HG02610 (cell line): Measurements from ENCODE around the gene LHX3.

Experiments used
- ATAC-seq: cut with Tn5 transposase; IDR thresholded peaks from one replicate; pipeline ENCODE4 v1.9.1; 2021; ENCODE audit warnings: mild to moderate bottlenecking, moderate library complexity; ENCODE audit not compliant: unreplicated experiment

Gene LHX3

DNA sequence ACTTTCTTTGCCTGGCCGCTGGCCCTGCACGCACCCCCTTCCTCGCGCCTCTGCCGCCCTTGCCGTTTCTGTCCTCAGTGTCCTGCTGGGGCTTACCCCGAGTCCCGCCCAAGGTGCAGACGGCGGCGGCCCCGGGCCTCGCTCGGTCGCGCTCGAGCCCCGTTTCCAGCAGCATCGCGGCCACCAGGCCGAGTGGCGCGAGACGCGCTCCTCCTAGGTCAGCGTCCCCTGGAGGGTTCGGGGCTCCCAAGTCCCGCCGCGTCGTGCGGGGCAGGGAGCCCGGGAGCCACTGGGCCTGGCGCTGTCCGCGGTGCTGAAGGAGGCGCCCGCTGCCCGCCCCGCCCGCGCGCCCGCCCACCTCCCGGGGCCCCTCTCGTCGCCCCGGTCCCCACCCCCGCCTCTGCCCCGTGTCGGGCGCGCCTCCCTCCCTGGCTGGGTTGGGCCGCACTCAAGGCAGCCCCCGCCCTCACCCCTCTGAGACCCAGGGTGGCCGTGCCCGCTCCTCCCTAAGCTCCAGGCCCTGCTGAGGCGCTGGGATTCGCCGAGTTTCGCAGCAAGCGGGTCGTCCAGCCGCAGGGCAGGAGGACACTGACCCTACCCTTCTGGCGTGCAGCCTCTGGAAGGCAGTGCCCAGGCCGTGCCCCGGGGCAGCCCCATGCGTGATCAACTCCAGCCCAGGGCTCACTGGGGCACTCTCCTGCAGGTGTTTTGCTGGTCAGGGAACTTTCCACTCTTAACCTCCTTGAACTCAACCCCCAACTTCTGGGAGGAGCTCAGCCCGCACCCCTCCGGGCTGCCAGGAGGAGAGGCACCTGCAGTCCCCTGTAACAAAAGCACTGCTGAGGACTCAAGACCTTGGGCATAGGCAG lies at the start of gene LHX3:
Gene LHX3, minus strand, starts transcription at position 291 of the 869 bp plus-strand sequence. Its CDS starts 116 bp downstream, at position 175.
- no peak for ATAC-seq

- no peak for ATAC-seq
Measured at GRCh38 chr9:136253246-136254130, 48.6 kb upstream of the LHX3 start.

- ATAC-seq = no peak
Measured at GRCh38 chr9:136252846-136253245, 47.9 kb upstream of the LHX3 start.

DNA sequence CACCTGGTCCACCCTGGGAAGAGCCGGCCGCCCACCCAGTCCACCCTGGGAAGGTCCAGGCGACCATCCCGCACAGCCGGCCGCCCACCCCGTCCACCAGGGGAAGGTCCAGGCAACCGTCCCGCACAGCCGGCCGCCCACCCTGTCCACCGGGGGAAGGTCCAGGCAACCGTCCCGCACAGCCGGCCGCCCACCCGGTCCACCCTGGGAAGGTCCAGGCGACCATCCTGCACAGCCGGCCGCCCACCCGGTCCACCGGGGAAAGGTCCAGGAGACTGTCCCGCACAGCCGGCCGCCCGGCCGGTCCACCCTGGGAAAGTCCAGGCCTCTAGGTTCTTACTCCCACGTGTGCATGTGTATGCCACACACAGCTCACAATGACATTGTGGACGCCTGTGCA lies 47.4 kb upstream of the LHX3 start:
- ATAC-seq = no peak

DNA sequence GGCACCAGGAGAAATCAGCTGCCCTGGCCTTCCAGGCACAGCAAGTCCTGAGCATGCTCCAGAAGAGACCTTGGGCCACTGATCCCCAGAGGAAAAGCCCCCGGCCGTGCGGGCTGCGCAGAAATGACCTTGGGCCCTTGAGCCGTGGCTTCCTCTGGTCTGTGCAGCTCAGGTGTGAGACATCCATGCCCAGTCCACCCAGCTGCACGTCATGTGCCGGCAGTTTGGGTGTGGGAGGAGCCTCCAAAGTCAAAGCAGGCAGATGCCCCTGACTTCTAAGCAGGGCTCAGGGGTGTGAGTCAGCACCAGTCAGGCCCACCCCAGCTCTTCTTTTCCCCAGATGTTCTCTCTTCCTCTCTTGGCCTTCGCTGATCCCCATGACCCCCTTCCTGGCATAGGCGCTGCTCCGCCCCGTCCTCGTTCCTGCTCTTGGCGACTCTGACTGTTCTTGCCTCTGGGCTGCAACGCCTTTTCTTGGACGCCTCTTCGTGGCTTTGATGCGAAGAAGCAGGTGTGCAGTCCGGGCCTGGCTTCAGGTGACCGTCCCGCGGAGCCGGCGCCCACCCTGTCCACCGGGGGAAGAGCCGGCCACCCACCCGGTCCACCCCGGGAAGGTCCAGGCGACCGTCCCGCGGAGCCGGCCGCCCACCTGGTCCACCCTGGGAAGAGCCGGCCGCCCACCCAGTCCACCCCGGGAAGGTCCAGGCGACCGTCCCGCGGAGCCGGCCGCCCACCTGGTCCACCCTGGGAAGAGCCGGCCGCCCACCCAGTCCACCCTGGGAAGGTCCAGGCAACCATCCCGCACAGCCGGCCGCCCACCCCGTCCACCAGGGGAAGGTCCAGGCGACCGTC lies 46.6 kb upstream of the LHX3 start:
- no peak for ATAC-seq

- ATAC-seq = no peak
Measured at GRCh38 chr9:136250676-136251075, 45.7 kb upstream of the LHX3 start.

- ATAC-seq = no peak
Measured at GRCh38 chr9:136249877-136250559, 45.1 kb upstream of the LHX3 start.

DNA sequence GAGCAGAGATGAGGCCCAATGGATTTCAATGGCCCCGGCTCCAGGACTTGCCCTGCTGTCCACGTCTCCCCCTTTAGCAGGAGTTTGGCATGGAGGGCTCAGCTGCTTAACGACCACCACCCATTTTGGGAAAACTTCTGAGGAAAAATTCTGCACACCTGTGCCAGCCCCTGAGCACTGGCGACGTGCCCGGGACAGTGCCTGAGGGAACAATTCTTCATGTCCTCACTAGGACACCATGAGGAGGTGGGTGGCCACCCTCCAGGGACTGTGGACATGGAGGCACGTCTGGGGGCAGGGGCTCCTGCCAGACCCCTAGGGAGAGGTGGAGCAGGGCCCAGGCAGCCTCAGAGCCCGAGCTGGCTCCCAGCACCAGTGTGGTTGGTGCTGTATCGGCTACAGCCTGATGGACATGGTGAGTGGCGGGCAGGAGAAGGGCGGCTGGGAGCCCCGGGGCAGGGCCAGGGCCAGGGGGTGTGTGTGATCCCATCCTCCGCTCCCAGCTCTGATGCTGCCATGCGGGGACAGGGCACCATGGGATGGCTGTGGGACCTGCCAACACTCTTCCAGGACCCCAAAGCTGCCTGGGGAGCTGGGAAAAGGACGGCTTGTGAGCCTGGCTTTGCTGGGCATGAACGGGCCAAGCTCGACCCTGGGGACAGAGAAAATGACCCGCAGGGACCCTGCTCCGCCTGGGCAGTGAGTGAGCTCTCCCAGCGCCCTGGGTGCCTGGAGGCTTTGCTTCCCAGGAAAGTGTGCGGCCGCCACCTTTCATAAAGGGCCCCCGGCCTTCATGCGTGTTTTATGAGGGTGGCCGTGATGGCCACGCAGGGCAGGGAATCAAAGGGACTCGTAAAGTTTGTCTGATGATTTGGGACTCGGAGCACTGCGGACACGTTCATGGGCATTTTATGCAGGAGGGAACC lies 44.3 kb upstream of the LHX3 start:
- no peak for ATAC-seq

GRCh38 chr9:136247947-136248637 lies 43.2 kb upstream of the LHX3 start:
- ATAC-seq = no peak

DNA sequence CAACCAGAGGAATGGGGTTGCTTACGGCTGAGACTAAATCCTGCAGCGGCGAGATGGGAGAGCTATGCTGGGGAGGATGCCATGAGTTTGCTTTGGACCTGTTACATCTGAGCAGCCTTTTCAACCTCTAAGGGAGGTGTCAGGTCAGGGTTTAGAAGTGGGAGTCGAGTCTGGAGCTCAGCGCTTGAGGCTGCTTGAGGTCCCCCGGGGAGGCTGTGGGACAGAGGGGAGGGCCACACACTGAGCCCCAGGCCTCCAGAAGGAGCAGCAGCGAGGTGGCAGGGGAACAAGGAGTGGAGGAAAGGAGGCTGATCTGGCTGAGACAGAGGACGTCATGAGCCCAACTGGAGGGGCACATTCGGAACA lies 42.6 kb upstream of the LHX3 start:
- no peak for ATAC-seq

- no peak for ATAC-seq
Measured at GRCh38 chr9:136246849-136247550, 42.1 kb upstream of the LHX3 start.

GRCh38 chr9:136245219-136246150 lies 40.6 kb upstream of the LHX3 start, which contains the start of gene QSOX2:
TSS of gene QSOX2 (minus strand) at chr9:136245812. CDS start at chr9:136245803, 9 bp downstream.
- ATAC-seq = peak; percentile 35

- no peak for ATAC-seq
Measured at GRCh38 chr9:136244969-136245218, 40.0 kb upstream of the LHX3 start.

DNA sequence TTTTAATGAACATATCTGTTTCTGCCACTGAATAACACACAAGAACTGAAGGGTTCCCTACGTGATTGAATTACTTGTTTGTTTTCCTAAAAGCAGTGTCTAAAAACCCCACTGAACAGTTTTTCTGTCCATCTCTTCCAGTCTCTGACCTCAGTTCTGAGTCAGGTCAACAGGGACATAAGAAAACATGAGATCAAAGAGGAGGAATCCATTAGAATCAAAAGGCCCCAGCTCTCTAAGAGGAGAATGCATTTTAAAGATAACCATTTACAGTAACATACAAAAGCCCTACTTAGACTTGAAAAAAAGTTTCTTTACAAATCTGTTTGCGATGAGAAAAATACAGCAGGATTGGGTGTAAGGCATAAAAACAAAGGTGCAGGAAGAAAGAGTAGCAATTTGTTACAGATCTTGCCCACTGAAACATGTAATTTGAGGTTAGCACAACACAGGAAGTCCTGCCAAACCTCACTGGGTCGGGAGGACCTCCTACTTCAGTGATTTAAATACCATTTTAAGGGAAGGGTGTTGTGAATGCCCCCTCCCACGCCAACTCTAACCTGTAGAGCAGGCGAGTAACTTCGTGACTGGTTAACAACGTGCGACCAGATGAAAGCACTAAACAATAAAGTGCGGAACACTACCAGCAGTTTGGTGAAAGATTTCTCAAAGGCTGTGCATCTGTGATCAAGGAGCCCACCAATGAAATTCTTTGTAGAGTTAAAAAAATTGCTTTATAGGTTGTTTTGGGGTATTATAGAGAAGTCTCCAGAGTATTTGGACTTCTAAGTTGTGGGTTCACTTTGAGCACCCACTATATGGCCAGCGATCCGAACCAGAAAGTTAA lies 39.4 kb upstream of the LHX3 start:
- ATAC-seq = peak; percentile 50

DNA sequence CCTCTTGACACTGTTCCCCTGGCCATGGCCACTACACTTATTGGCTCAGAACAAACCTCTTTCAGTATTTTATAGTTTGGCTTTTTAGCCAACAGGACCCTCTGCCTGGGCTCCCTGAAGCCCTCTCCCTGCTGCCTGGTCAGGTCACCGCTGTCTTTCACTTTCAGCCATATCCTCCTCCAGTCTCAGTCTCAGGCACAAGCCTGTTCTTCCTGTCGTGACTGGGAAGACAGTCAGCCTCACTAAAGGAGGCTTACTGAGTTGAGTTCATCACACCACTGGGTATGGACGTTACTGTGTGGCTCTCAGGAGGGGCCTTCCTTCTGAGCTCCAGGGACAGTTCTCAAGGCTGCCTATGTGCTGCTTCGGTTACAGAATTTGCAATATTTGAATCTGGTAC lies 38.7 kb upstream of the LHX3 start:
- no peak for ATAC-seq

DNA sequence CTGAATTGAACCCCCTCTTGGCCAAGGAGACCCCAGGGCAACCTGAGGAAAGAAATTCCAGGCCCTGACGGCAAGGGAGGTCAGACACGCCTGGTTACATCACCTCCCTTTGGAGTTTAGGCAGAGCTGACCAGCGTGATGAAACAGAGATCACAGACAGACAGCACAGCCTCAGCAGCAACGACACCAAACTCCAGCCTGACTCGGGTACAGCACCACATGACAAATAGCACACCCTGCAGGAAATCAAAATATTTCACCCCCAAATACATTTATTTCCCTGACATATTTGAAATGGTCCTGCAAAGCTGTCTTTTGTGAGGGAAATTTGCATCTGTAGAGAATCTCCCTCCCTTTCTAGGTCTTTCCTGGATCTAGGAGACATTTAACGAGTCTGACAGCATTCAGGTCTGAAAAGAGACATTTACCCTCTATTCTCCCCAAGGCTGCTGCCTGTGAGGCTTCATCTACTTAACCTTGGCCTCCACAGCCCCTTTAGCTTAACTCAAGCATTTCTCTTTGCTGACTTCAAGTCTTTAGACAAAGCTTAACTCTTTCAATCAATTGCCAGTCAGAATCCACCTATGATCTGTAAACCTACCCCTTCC lies 38.1 kb upstream of the LHX3 start:
- ATAC-seq = no peak
